Raji (cell line): ENCODE results near the gene SARM1.

Experiments
- POLR2A ChIP-seq: IDR thresholded peaks from 2 replicates; pipeline ENCODE4 v1.6.1; 2011; ENCODE audit warnings: low read depth, low read length, control low read depth; ENCODE audit not compliant: insufficient read depth

Gene SARM1

GRCh38 chr17:28357061-28357900, 14.2 kb upstream of the SARM1 start, which contains the start of gene POLDIP2:
TSS of gene POLDIP2 (minus strand) at chr17:28357527. CDS start at chr17:28357448, 79 bp downstream.
- peak; percentile 80 for TF ChIP-seq POLR2A

DNA sequence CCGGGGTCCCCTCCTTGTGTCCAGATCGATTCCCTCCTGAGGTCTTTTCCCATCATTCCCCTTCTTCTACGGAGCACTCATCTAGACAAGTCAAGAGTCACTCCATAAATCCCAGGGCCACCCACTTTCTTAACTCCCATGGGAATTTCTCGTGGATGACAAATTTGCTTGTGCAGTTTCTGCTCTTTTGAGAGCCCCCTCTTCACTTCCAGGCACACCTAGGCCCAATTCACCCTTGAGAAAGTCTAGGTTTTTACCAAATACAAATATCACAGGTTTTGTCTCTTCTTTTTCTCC, 13.6 kb upstream of the SARM1 start:
- no peak for TF ChIP-seq POLR2A

- no peak for TF ChIP-seq POLR2A
Measured at GRCh38 chr17:28363186-28363585, 8.3 kb upstream of the SARM1 start.

- no peak for TF ChIP-seq POLR2A
Measured at GRCh38 chr17:28363776-28364650, 7.5 kb upstream of the SARM1 start.

DNA sequence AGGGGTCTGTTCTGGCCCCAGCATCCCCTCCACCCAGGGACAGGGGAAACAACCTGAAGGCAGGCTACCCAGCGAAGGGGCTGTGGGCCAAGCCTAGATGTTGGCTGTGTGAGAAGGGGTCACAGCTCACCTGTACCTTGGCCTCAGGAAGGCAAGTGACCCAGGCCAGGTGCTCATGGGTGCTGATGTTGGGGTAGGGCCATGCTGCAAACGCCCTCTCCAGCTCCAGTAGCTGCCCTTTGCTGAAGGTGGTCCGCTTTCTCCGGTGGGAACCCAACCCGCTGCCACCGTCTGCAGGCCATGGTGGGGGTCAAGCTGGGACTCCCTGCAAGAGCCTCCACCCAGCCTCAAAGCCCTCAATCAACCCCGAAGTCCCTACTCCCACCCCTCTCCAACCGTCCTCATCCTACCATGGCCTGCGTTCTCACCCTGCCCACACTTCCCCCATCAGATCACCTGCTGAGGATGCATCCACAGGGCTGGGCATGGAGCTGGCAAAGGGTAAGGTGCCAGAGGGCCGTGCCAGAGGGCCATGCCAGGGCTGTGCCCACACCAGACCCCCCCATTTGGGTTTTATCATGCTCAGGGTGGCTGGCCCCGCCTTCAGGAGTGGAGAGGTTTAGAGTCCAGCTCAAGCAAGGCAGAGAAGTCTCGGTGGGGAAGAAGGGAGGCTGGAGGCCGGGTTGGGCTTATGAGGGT, 6.7 kb upstream of the SARM1 start, which contains the start of gene SEBOX:
SEBOX (minus strand) TSS at position 535 of the 699 bp plus-strand sequence; CDS start at position 487, 48 bp downstream.
- no peak for TF ChIP-seq POLR2A

DNA sequence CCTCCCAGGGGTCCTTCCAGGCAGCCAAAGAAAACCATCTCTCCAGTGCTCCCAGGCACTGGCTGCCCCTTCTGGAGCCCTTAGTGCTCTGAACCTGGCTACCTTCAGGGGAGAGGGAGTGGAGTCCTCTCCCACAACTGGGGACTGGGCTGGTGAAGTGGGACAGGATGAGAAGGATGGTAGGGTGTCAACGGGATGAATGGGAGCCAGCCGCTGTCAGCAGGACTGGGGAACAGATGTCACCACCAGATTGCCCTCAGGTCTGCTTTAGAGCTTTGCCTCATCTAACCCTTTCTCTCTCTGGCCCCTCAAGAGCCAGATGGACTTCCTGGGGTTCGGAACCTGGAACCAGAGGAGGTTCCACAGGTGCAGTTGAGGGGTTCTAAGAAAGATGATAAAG, 6.0 kb upstream of the SARM1 start:
- TF ChIP-seq POLR2A: no peak

DNA sequence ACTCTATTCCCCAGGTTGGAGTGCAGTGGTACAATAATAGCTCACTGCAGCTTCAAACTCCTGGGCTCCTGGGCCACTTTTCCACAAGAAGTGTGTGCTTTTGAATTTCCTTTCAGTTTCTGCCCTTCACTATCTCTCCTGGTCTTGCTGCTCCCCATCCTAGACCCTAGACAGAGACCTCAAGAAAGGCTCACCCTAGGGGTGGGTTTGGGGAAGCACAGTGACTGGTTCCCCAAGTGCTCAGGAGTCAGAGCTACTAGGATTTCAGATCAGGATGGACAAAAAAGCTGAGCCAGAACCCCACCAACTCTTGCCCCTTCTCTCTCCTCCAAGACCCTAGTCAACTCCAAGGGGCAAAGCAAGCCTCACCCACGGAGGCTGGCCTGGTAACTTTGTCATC, 4.9 kb upstream of the SARM1 start:
- no peak for TF ChIP-seq POLR2A

DNA sequence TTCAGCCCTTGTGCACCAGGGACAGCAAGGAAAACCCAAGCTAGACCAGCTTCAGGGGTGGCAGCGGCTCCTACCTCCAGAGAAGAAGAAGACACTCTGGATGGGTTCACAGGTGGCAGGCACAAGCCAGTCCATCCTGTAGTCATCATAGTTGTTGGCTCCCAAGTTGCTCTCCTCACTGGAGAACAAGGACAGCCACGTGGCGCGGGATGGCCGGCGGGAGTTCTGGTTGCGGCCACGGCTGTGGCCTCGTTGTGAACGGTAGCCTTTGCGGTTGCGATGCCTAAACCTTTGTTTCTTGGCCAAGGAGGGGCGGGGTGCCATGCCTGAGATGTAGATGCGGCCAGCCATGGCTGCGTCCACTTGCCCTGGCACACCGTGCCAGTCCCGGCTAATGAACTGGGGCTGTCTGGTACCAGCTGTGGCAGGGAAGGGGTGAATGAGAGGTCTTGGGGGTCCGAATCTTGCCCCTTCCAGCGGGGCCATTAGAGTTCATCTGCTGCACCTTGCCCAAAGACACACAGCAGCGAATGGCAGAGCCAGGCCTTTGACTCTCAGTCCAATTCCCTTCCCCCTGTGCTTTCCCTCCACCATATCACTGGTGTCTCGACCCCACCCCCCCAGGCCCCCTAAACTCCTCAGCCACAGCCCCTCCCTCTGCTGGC, 3.7 kb upstream of the SARM1 start:
- TF ChIP-seq POLR2A: no peak

DNA sequence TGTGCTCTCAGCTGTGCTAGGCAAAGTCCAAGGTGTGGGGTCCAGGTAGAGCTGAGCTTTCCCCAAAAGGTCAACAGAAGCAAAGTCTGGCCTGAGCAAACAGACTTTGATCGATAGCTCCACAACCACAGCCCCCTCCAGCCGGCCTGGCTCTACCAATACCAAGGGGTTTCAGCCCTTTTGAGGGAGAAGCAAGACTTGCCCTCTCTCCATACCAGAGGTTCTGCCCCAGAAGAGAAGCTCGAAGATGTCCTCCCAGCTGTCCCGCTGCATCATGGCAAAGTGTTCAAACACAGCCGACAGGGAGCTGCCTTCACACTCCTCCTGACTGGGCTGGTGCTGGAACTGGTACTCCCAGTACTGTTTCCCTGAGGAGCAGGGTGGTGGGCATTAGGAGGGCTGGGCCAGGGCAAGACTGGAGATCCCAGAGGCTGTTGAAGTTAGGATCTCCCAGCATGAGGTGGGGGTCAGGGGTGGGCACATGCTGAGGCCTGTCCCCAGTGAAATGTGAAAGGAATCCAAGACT, 3.1 kb upstream of the SARM1 start:
- no peak for TF ChIP-seq POLR2A

DNA sequence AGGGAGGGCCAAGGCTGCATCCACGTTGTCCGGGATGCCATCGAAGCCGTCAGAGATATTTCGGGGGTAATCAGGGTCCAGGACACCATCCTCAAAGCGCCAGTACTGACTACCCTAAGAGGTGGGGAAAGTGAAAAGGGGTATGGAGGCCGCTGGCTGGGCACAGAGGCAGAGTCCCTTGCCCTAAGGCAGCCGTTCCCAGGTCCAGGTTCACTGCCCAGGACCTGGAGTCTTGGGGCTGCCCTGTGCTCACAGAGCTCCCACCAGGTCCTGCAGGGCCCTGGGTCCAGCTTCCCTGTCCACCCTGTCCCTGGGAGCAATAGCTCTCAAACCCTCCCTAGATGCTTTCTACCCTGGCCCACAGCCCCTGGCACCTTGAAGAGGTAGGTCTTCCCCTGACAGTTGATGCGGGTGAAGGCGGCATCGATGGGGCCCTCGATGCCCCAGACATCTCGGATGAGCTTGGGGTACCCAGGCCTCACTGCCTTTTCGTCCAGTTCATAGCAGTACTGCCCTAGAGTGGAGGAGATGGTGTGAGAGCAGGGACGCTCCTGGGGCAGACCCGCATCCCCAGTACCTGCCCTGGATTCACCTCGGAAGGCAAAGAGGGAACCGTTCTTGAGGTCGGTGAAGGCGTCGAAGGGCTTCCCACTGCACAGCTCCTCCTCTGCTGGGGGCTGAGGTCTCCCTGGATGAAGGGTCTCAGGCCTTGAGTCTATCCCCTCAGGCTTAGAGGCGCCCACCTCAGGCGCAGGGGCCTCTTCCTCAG, 2.4 kb upstream of the SARM1 start:
- no peak for TF ChIP-seq POLR2A

DNA sequence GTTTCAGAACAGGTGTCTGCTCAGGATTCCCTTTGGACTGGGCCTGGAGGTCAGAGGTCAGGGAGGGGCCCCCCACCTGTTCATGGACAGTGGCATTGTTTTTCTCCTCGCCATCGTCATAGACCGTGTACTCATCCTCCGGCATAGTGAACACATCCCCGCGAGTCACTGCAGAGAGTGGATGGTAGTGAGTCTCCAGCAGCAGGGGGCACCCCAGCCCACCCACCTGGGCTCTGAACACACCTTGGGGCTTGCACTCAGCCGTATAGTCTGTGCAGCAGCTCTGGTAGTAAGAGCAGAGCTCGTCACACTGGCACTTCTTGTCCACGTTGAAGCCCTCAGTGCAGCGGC, 1.8 kb upstream of the SARM1 start:
- TF ChIP-seq POLR2A: no peak

DNA sequence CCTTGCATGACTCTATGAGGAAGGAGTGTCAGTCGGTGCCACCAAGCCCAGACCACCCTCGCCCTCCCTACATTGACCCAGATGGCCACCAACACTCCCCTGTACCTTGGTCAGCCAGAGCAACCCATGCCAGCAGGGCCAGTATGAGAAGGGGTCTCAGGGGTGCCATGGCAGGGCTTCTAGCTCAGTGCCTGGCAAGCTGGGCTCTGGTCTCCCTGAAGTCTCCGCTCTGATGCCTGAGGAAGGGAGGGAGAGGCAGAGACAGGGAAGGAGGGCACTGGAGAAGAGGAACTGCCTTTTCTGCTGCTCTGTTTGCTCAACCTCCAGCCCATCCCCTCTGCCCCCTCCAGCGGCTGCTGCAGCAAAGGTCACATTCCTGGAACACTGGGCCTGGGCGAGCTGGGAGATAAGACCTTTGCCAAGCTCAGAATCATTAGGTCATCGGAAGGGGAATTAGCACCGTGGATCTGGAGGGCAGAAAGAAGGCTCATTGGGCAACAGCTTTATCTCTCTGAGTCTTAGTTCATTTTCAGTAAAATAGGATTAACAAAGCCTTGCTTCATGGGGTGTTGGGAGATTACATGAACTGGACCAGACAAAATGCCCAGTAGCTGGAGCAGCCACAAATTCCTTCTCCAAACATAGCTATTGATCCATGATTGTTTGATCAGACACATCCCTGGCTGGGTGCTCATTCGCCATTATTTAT, 1.3 kb upstream of the SARM1 start, which contains the start of gene VTN:
VTN (minus strand) TSS at position 273 of the 709 bp plus-strand sequence; CDS start at position 169, 104 bp downstream.
- no peak for TF ChIP-seq POLR2A

DNA sequence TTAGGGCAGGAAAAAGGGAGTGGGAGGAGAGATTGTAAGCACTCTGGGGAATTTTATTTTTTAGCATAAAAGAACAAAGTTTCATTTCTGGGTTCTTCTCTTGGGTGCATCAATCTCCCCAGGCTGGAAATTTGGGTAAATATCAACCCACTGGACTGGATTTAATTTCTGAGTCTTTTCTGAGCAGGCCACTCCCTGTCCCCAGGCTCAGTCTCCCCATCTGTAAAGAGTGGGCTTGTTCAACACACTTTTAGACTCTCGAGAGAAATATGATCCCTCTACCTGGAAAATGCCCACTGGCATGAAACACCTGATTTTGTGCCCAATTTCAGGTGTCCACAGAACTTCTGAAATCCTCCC, 770 bp upstream of the SARM1 start:
- TF ChIP-seq POLR2A: no peak

GRCh38 chr17:28372203-28372944, 880 bp downstream of the SARM1 start:
- TF ChIP-seq POLR2A: no peak
